Measurements from ENCODE around the gene CFAP300. TPM values are rescaled to one million over a fixed set of nuclear protein-coding genes. Genes with fewer than 3 reads are reported as not detected.
A peak's percentile ranks its signal among the peaks of the same experiment; 100 is the strongest.

Gene CFAP300
- total RNA-seq, 1 donor from 2014 or later = 3.0 TPM

DNA sequence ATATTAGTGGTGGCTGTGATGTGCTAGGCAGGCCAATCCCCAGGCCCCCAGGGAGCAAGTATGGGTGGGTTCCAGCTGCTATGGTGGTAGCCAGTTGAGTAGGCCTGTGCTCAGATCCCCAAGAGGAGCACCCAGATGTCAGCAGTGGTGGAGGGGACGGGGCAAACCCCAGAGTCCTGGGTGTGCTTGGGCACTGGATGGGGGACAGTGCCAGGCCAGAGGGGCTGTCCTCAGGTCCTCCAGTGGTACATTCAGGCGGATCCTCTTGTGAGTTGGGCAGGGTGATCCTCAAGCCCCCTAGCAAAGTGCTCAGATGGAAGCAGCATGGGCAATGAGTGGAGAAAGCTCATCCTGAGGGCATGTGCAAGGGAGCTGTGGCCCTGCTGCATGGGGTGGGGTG lies 26.0 kb downstream of the CFAP300 start:
- no peak for TF ChIP-seq CTCF (IDR thresholded peaks at IDR 0.05)
- no peak for DNase-seq (ENCODE audit: low spot score)
- H3K27ac Mint-ChIP-seq (ENCODE audit: unreplicated experiment) = no peak overlapping the region
- peaks cover 20% of the 10 kb centered on the region for H3K36me3 Mint-ChIP-seq (ENCODE audit: low read depth)
- H3K27me3 Mint-ChIP-seq (ENCODE audit: low read depth) = no peaks in the 10 kb centered on the region
- no peaks in the 10 kb centered on the region for H3K4me1 Mint-ChIP-seq (ENCODE audit: low read depth)
- H3K9me3 Mint-ChIP-seq (ENCODE audit: low read depth) = peaks cover 32% of the 10 kb centered on the region
- H3K4me3 Mint-ChIP-seq (ENCODE audit: unreplicated experiment) = no peak overlapping the region

DNA sequence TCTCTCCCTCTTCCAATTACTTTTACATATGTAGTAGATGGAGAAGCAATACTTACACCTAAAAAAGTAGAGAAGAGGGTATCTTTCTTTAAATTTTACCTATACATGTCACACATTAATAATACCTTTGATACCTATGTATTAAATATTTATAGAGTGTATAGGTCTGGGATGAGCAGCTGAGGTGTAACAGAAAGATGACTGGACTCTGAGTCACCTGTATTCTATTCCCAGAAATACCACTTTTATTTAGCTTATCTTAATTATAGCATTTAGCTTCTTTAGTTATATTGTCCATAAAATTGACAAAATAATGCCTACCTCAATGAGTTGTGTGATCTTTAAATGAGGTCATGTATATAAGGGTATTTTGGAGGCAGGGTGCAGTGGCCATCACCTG lies 32.4 kb downstream of the CFAP300 start:
- H3K9me3 Mint-ChIP-seq (ENCODE audit: low read depth) = peaks cover 4% of the 10 kb centered on the region
- no peak overlapping the region for H3K4me3 Mint-ChIP-seq (ENCODE audit: unreplicated experiment)

GRCh38 chr11:102081313-102081712 lies 34.1 kb downstream of the CFAP300 start:
- no peak for TF ChIP-seq CTCF (IDR thresholded peaks at IDR 0.05)
- no peak for DNase-seq (ENCODE audit: low spot score)

More for the DNA sequence above, 32.4 kb downstream of the CFAP300 start:
- H3K4me1 Mint-ChIP-seq (ENCODE audit: low read depth) = no peaks in the 10 kb centered on the region
- no peak for TF ChIP-seq CTCF (IDR thresholded peaks at IDR 0.05)
- H3K27ac Mint-ChIP-seq (ENCODE audit: unreplicated experiment) = no peak overlapping the region
- H3K36me3 Mint-ChIP-seq (ENCODE audit: low read depth) = no peaks in the 10 kb centered on the region
- H3K27me3 Mint-ChIP-seq (ENCODE audit: low read depth) = no peaks in the 10 kb centered on the region
- no peak for DNase-seq (ENCODE audit: low spot score)

GRCh38 chr11:102085864-102086551 lies 38.8 kb downstream of the CFAP300 start:
- H3K4me1 Mint-ChIP-seq (ENCODE audit: low read depth) = no peaks in the 10 kb centered on the region
- DNase-seq (ENCODE audit: low spot score) = no peak
- no peak for TF ChIP-seq CTCF (IDR thresholded peaks at IDR 0.05)
- H3K27ac Mint-ChIP-seq (ENCODE audit: unreplicated experiment) = no peak overlapping the region
- no peaks in the 10 kb centered on the region for H3K27me3 Mint-ChIP-seq (ENCODE audit: low read depth)
- H3K9me3 Mint-ChIP-seq (ENCODE audit: low read depth) = no peaks in the 10 kb centered on the region
- H3K36me3 Mint-ChIP-seq (ENCODE audit: low read depth) = no peaks in the 10 kb centered on the region
- H3K4me3 Mint-ChIP-seq (ENCODE audit: unreplicated experiment) = no peak overlapping the region

More at GRCh38 chr11:102081313-102081712, 34.1 kb downstream of the CFAP300 start:
- Mint-ChIP-seq H3K9me3 (ENCODE audit: low read depth) (no peaks in the 10 kb centered on the region), H3K4me1 (ENCODE audit: low read depth) (no peaks in the 10 kb centered on the region), H3K27ac (ENCODE audit: unreplicated experiment) (no peak overlapping the region), H3K27me3 (ENCODE audit: low read depth) (no peaks in the 10 kb centered on the region), H3K36me3 (ENCODE audit: low read depth) (no peaks in the 10 kb centered on the region), H3K4me3 (ENCODE audit: unreplicated experiment) (no peak overlapping the region)

GRCh38 chr11:102097186-102097585 lies 49.9 kb downstream of the CFAP300 start:
- no peaks in the 10 kb centered on the region for H3K9me3 Mint-ChIP-seq (ENCODE audit: low read depth)
- no peak for TF ChIP-seq CTCF (IDR thresholded peaks at IDR 0.05)
- no peaks in the 10 kb centered on the region for H3K4me1 Mint-ChIP-seq (ENCODE audit: low read depth)
- H3K4me3 Mint-ChIP-seq (ENCODE audit: unreplicated experiment) = no peak overlapping the region
- H3K27me3 Mint-ChIP-seq (ENCODE audit: low read depth) = no peaks in the 10 kb centered on the region
- peak overlapping the region; percentile 9 for H3K27ac Mint-ChIP-seq (ENCODE audit: unreplicated experiment)
- H3K36me3 Mint-ChIP-seq (ENCODE audit: low read depth) = no peaks in the 10 kb centered on the region
- DNase-seq (ENCODE audit: low spot score) = no peak

All from chondrocyte (in vitro differentiated cells).